Endodermal cell (in vitro differentiated cells): ENCODE data around the gene NCLN. TPM values are rescaled to one million over a fixed set of nuclear protein-coding genes. Genes with fewer than 3 reads are reported as not detected.

Experiments used
- DNase-seq: peaks from one replicate; pipeline ENCODE4 v3.0.0-alpha.2; 2017
- H3K27ac ChIP-seq: 2 replicates; pipeline ENCODE4 v1.5.1; 2013; ENCODE audit warnings: mild to moderate bottlenecking, low read depth, low read length, moderate library complexity
- H3K27me3 ChIP-seq: 2 replicates; pipeline ENCODE4 v1.6.1; 2013; ENCODE audit warnings: mild to moderate bottlenecking, low read length, moderate library complexity; ENCODE audit not compliant: insufficient read depth, control insufficient read depth, poor library complexity, severe bottlenecking
- H3K36me3 ChIP-seq: 2 replicates; pipeline ENCODE4 v1.7.0; 2013; ENCODE audit warnings: mild to moderate bottlenecking, low read length, moderate library complexity; ENCODE audit not compliant: control insufficient read depth, insufficient read depth
- H3K4me1 ChIP-seq: one replicate; pipeline ENCODE4 v1.7.0; 2013; ENCODE audit warnings: low read length; ENCODE audit not compliant: control insufficient read depth, insufficient read depth
- H3K4me3 ChIP-seq: 2 replicates; pipeline ENCODE4 v1.5.1; 2013; ENCODE audit warnings: mild to moderate bottlenecking, low read length, moderate library complexity
- H3K9ac ChIP-seq: 2 replicates; pipeline ENCODE4 v1.6.1; 2013; ENCODE audit warnings: mild to moderate bottlenecking, low read length, moderate library complexity; ENCODE audit not compliant: poor library complexity, severe bottlenecking; ENCODE audit errors: extremely low read depth
- H3K9me3 ChIP-seq: 2 replicates; pipeline ENCODE4 v1.6.1; 2013; ENCODE audit warnings: mild to moderate bottlenecking, low read length, moderate library complexity; ENCODE audit not compliant: control insufficient read depth
- H3K27ac Mint-ChIP-seq: 2 replicates; pipeline ENCODE4 v1.8.0; 2020; ENCODE audit warnings: mixed read lengths
- H3K27me3 Mint-ChIP-seq: 2 replicates; pipeline ENCODE4 v1.8.0; 2021; ENCODE audit warnings: mild to moderate bottlenecking, mixed read lengths; ENCODE audit not compliant: insufficient read depth
- H3K36me3 Mint-ChIP-seq: 2 replicates; pipeline ENCODE4 v1.8.0; 2020; ENCODE audit warnings: low read depth, mixed read lengths
- H3K4me1 Mint-ChIP-seq: 2 replicates; pipeline ENCODE4 v1.8.0; 2020; ENCODE audit warnings: mixed read lengths
- H3K4me3 Mint-ChIP-seq: 2 replicates; pipeline ENCODE4 v1.8.0; 2020; ENCODE audit warnings: mild to moderate bottlenecking, moderate library complexity, mixed read lengths
- H3K9me3 Mint-ChIP-seq: 2 replicates; pipeline ENCODE4 v1.8.0; 2020; ENCODE audit warnings: mild to moderate bottlenecking, mixed read lengths
- CTCF ChIP-seq: fragments of 200-600 bp; sonication (generic); conservative IDR thresholded peaks from 2 replicates; pipeline ENCODE4 v1.5.0; 2021; ENCODE audit warnings: antibody characterized with exemption, mild to moderate bottlenecking
- WGBS, 2 experiments: methylation state at CpG; one replicate each; pipeline versions ENCODE4 v1.1.5 to v1.1.7; 2013; ENCODE audit warnings: missing lambda C conversion rate in 2 of 2, mixed read lengths in 1 of 2; ENCODE audit not compliant: insufficient coverage in 1 of 2, insufficient read length in 1 of 2; 5-methylcytosine and 5-hydroxymethylcytosine counted together
- total RNA-seq, 2 donors: library from RNA; stranded (reverse); fragmentation: NEBNext Ultra II Directional in 1 of 2; extraction: Animal tissue kit (Norgen Biotek cat#: 25700) in 1 of 2; gene quantifications; 2 replicates in 1 of 2; 3 replicates in 1 of 2; pipeline ENCODE4 v1.2.1, GENCODE V29; 2021

The NCLN gene
- total RNA-seq, 2 donors from 2014 or later: 80.6 to 91.2 TPM

- H3K27ac ChIP-seq: no peak overlapping the region
- no peak overlapping the region for H3K27ac Mint-ChIP-seq
- no peak overlapping the region for H3K9ac ChIP-seq
- TF ChIP-seq CTCF: no peak
- H3K27me3 ChIP-seq: peaks cover 22% of the 10 kb centered on the region
- DNase-seq: no peak
- H3K9me3 Mint-ChIP-seq: no peaks in the 10 kb centered on the region
- no peaks in the 10 kb centered on the region for H3K36me3 ChIP-seq
- H3K36me3 Mint-ChIP-seq: no peaks in the 10 kb centered on the region
- H3K4me3 Mint-ChIP-seq: no peak overlapping the region
- no peaks in the 10 kb centered on the region for H3K4me1 Mint-ChIP-seq
- peaks cover 23% of the 10 kb centered on the region for H3K27me3 Mint-ChIP-seq
- H3K4me3 ChIP-seq: no peak overlapping the region
- no peaks in the 10 kb centered on the region for H3K9me3 ChIP-seq
- WGBS, 2 experiments: 89 to 96% methylated on average over 1 of the region's 1 CpG
- no peaks in the 10 kb centered on the region for H3K4me1 ChIP-seq
These were observed 45.6 kb downstream of the NCLN start for GRCh38 chr19:3231288-3231687.

- no peak for TF ChIP-seq CTCF
- no peak overlapping the region for H3K27ac ChIP-seq
- H3K4me3 ChIP-seq: no peak overlapping the region
- Mint-ChIP-seq H3K4me1 (no peaks in the 10 kb centered on the region), H3K9me3 (no peaks in the 10 kb centered on the region), H3K27me3 (peaks cover 11% of the 10 kb centered on the region), H3K27ac (no peak overlapping the region), H3K36me3 (no peaks in the 10 kb centered on the region), H3K4me3 (no peak overlapping the region)
- H3K9me3 ChIP-seq: no peaks in the 10 kb centered on the region
- peaks cover 20% of the 10 kb centered on the region for H3K27me3 ChIP-seq
- WGBS, 2 experiments: 88 to 94% methylated on average over 2 to 4 of the region's 4 CpGs
- H3K4me1 ChIP-seq: no peaks in the 10 kb centered on the region
- H3K9ac ChIP-seq: no peak overlapping the region
- DNase-seq: no peak
- H3K36me3 ChIP-seq: no peaks in the 10 kb centered on the region
These were observed 47.4 kb downstream of the NCLN start for GRCh38 chr19:3233116-3233515.

GRCh38 chr19:3233831-3234230 lies 48.1 kb downstream of the NCLN start:
- H3K36me3 ChIP-seq: no peaks in the 10 kb centered on the region
- WGBS, 2 experiments: 73% methylated on average over 4 of the region's 4 CpGs; no CpG with 5 or more reads in 1 of the 2 experiments
- TF ChIP-seq CTCF: peak; percentile 45
- peaks cover 18% of the 10 kb centered on the region for H3K27me3 ChIP-seq
- Mint-ChIP-seq H3K9me3 (no peaks in the 10 kb centered on the region), H3K27ac (no peak overlapping the region), H3K36me3 (no peaks in the 10 kb centered on the region), H3K27me3 (peaks cover 9% of the 10 kb centered on the region), H3K4me1 (no peaks in the 10 kb centered on the region), H3K4me3 (no peak overlapping the region)
- H3K4me3 ChIP-seq: no peak overlapping the region
- peak; percentile 61 for DNase-seq
- H3K27ac ChIP-seq: no peak overlapping the region
- H3K4me1 ChIP-seq: no peaks in the 10 kb centered on the region
- no peak overlapping the region for H3K9ac ChIP-seq
- H3K9me3 ChIP-seq: no peaks in the 10 kb centered on the region
